ENCODE results near the gene EFNA1. TPM values are rescaled to one million over a fixed set of nuclear protein-coding genes. Genes with fewer than 3 reads are reported as not detected.

EFNA1 gene
- polyA plus RNA-seq, 1 donor = 96.1 TPM

- no peak for DNase-seq
- no peak overlapping the region for H3K4me3 ChIP-seq (ENCODE audit: low read length)
- no peak overlapping the region for H3K27ac ChIP-seq (ENCODE audit: low read length)
- H3K36me3 ChIP-seq (ENCODE audit: control insufficient read depth, insufficient read depth, low read length) = peaks cover 19% of the 10 kb centered on the region
- 100% methylated on average over 2 of the region's 5 CpGs for WGBS (ENCODE audit: insufficient coverage, low lambda C conversion rate)
- H3K27me3 ChIP-seq (ENCODE audit: control insufficient read depth, insufficient read depth, low read length) = peaks cover 12% of the 10 kb centered on the region
- peaks cover 19% of the 10 kb centered on the region for H3K4me1 ChIP-seq (ENCODE audit: control insufficient read depth, insufficient read depth, low read length)
- H3K9me3 ChIP-seq (ENCODE audit: control insufficient read depth, low read depth, low read length) = no peaks in the 10 kb centered on the region
Measured at GRCh38 chr1:155169541-155169940, 41.9 kb downstream of the EFNA1 start.

DNA sequence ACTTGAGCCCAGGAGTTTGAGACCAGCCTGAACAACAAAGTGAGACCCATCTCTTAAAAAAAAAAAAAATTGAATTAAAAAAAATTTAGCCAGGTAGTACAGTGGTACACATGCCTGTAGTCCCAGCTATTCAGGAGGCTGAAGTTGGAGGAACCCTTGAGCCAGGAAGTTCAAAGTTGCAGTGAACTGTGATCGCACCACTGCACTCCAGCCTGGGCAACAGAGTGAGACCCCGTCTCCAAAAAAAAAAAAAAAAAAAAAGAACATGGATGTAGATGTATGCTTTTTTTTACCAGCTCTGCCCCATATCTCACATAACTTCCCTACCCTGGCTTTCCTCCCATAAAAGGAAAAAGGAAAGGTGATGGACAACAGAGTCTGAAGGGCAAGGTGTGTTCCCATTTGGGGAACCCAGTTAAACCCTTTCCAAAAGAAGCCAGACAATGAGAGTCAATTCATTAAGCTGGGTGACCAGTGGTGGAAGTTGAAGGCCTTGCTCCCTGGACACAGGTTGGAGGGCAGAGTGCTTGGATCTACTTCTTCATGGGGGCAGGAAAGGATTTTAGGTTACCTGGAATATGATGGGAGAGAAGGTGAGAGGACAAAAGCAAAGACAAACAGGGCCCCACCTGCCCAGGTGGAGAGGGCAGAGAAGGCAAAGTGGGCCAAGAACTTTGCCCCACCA is 42.6 kb downstream of the EFNA1 start:
- DNase-seq = no peak
- H3K4me3 ChIP-seq (ENCODE audit: low read length) = no peak overlapping the region
- no peak overlapping the region for H3K27ac ChIP-seq (ENCODE audit: low read length)
- WGBS (ENCODE audit: insufficient coverage, low lambda C conversion rate) = no CpG with 5 or more reads among the region's 2 CpGs
- peaks cover 19% of the 10 kb centered on the region for H3K27me3 ChIP-seq (ENCODE audit: control insufficient read depth, insufficient read depth, low read length)
- peaks cover 19% of the 10 kb centered on the region for H3K4me1 ChIP-seq (ENCODE audit: control insufficient read depth, insufficient read depth, low read length)
- no peaks in the 10 kb centered on the region for H3K9me3 ChIP-seq (ENCODE audit: control insufficient read depth, low read depth, low read length)
- peaks cover 19% of the 10 kb centered on the region for H3K36me3 ChIP-seq (ENCODE audit: control insufficient read depth, insufficient read depth, low read length)

GRCh38 chr1:155170806-155171205 is 43.1 kb downstream of the EFNA1 start:
- peaks cover 19% of the 10 kb centered on the region for H3K4me1 ChIP-seq (ENCODE audit: control insufficient read depth, insufficient read depth, low read length)
- peaks cover 19% of the 10 kb centered on the region for H3K36me3 ChIP-seq (ENCODE audit: control insufficient read depth, insufficient read depth, low read length)
- WGBS (ENCODE audit: insufficient coverage, low lambda C conversion rate) = no CpG with 5 or more reads among the region's 7 CpGs

GRCh38 chr1:155171836-155172731 is 44.4 kb downstream of the EFNA1 start:
- DNase-seq = no peak
- H3K4me3 ChIP-seq (ENCODE audit: low read length) = peak overlapping the region; percentile 87
- peaks cover 19% of the 10 kb centered on the region for H3K36me3 ChIP-seq (ENCODE audit: control insufficient read depth, insufficient read depth, low read length)
- H3K4me1 ChIP-seq (ENCODE audit: control insufficient read depth, insufficient read depth, low read length) = peaks cover 21% of the 10 kb centered on the region
- H3K27ac ChIP-seq (ENCODE audit: low read length) = peak overlapping the region; percentile 65
- H3K9me3 ChIP-seq (ENCODE audit: control insufficient read depth, low read depth, low read length) = no peaks in the 10 kb centered on the region
- 100% methylated on average over 1 of the region's 8 CpGs for WGBS (ENCODE audit: insufficient coverage, low lambda C conversion rate)
- peaks cover 23% of the 10 kb centered on the region for H3K27me3 ChIP-seq (ENCODE audit: control insufficient read depth, insufficient read depth, low read length)

More at GRCh38 chr1:155170806-155171205, 43.1 kb downstream of the EFNA1 start:
- H3K27me3 ChIP-seq (ENCODE audit: control insufficient read depth, insufficient read depth, low read length) = peaks cover 23% of the 10 kb centered on the region
- no peaks in the 10 kb centered on the region for H3K9me3 ChIP-seq (ENCODE audit: control insufficient read depth, low read depth, low read length)
- DNase-seq = no peak
- no peak overlapping the region for H3K27ac ChIP-seq (ENCODE audit: low read length)
- no peak overlapping the region for H3K4me3 ChIP-seq (ENCODE audit: low read length)

- peak; percentile 94 to 96 for DNase-seq
- no peaks in the 10 kb centered on the region for H3K9me3 ChIP-seq (ENCODE audit: control insufficient read depth, low read depth, low read length)
- H3K27me3 ChIP-seq (ENCODE audit: control insufficient read depth, insufficient read depth, low read length) = peaks cover 23% of the 10 kb centered on the region
- peaks cover 14% of the 10 kb centered on the region for H3K4me1 ChIP-seq (ENCODE audit: control insufficient read depth, insufficient read depth, low read length)
- H3K36me3 ChIP-seq (ENCODE audit: control insufficient read depth, insufficient read depth, low read length) = peaks cover 19% of the 10 kb centered on the region
- no CpG with 5 or more reads among the region's 57 CpGs for WGBS (ENCODE audit: insufficient coverage, low lambda C conversion rate)
- peak within 1 kb of the TSS; percentile 65 for H3K27ac ChIP-seq (ENCODE audit: low read length)
- peak within 1 kb of the TSS; percentile 87 for H3K4me3 ChIP-seq (ENCODE audit: low read length)
Measured at GRCh38 chr1:155172732-155173477, 45.2 kb downstream of the EFNA1 start, which contains the start of gene KRTCAP2. KRTCAP2 (minus strand) TSS chr1:155173304; CDS start chr1:155173224, 80 bp downstream.

GRCh38 chr1:155173478-155174323 is 46.0 kb downstream of the EFNA1 start, which contains the start of gene TRIM46:
TRIM46 (plus strand) TSS chr1:155173849; CDS start chr1:155173967, 118 bp downstream.
- Histone ChIP-seq H3K9me3 (ENCODE audit: control insufficient read depth, low read depth, low read length) (no peaks in the 10 kb centered on the region), H3K4me1 (ENCODE audit: control insufficient read depth, insufficient read depth, low read length) (peaks cover 12% of the 10 kb centered on the region), H3K36me3 (ENCODE audit: control insufficient read depth, insufficient read depth, low read length) (peaks cover 18% of the 10 kb centered on the region), H3K4me3 (ENCODE audit: low read length) (peak within 1 kb of the TSS; percentile 87), H3K27ac (ENCODE audit: low read length) (peak within 1 kb of the TSS; percentile 65), H3K27me3 (ENCODE audit: control insufficient read depth, insufficient read depth, low read length) (peaks cover 23% of the 10 kb centered on the region)
- WGBS (ENCODE audit: insufficient coverage, low lambda C conversion rate) = 0% methylated on average over 2 of the region's 38 CpGs
- DNase-seq = no peak

- no peak for DNase-seq
- 20% methylated on average over 1 of the region's 35 CpGs for WGBS (ENCODE audit: insufficient coverage, low lambda C conversion rate)
Measured at GRCh38 chr1:155174324-155175280, 46.9 kb downstream of the EFNA1 start.

GRCh38 chr1:155175281-155175926 is 47.7 kb downstream of the EFNA1 start:
- H3K9me3 ChIP-seq (ENCODE audit: control insufficient read depth, low read depth, low read length) = no peaks in the 10 kb centered on the region
- no peak overlapping the region for H3K4me3 ChIP-seq (ENCODE audit: low read length)
- WGBS (ENCODE audit: insufficient coverage, low lambda C conversion rate) = no CpG with 5 or more reads among the region's 12 CpGs
- peaks cover 23% of the 10 kb centered on the region for H3K27me3 ChIP-seq (ENCODE audit: control insufficient read depth, insufficient read depth, low read length)
- H3K36me3 ChIP-seq (ENCODE audit: control insufficient read depth, insufficient read depth, low read length) = peaks cover 2% of the 10 kb centered on the region
- H3K27ac ChIP-seq (ENCODE audit: low read length) = no peak overlapping the region
- DNase-seq = no peak
- H3K4me1 ChIP-seq (ENCODE audit: control insufficient read depth, insufficient read depth, low read length) = peaks cover 18% of the 10 kb centered on the region

More at GRCh38 chr1:155174324-155175280, 46.9 kb downstream of the EFNA1 start:
- Histone ChIP-seq H3K4me3 (ENCODE audit: low read length) (peak overlapping the region; percentile 11), H3K4me1 (ENCODE audit: control insufficient read depth, insufficient read depth, low read length) (peaks cover 18% of the 10 kb centered on the region), H3K27ac (ENCODE audit: low read length) (no peak overlapping the region), H3K27me3 (ENCODE audit: control insufficient read depth, insufficient read depth, low read length) (peaks cover 23% of the 10 kb centered on the region), H3K36me3 (ENCODE audit: control insufficient read depth, insufficient read depth, low read length) (peaks cover 10% of the 10 kb centered on the region), H3K9me3 (ENCODE audit: control insufficient read depth, low read depth, low read length) (no peaks in the 10 kb centered on the region)

Measured in large intestine (tissue), 3 donors.